Glomerular visceral epithelial cell (primary cell): ENCODE results near the gene DAPK2.
"Not testable (repeated sequence)": the region's sequence is repeated elsewhere in the genome, so short reads cannot be mapped to it uniquely, and the experiment has no call there.

ENCODE experiments used
- DNase-seq: peaks from one replicate; pipeline ENCODE4 v3.0.0-alpha.2; 2016; ENCODE audit errors: extremely low spot score

Gene DAPK2

DNA sequence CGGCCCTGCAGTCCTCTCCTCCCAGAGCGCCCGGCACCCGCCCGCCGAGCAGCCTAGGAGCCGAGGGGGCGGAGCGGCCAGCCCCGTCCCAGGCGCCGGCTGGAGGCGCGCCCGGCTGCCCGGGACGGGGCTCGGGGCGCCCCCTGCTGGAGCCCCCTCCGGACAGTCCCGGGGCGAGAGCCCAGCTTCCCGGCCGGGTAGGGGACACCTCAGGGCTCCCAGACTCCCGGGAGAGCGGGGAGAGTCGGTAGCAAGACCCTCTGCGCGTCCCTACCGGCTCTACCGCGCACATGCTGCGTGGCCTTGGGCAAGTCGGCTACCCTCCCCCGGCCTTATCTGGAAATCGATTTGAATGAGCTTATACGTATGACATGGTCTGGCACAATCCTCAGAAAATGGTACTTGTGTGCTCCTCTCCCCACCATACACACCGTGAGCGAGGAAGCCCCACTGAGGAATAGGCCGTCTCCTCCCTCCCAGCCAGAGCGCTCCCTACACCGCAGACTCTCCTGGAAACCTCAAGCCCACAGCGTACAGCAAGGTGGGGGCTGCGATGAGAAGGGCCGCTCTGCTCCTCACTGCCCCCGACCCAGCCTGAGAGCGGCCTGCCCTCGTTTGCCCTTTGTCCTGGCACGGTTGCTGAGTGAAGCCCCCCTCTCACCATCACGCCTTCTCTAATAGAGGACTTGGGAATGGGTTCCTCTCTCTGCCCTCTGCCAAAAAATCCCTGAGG is at the start of gene DAPK2:
Gene DAPK2 (minus strand): TSS at position 65 of the 733 bp plus-strand sequence. CDS start 6,224 bp downstream, outside the sequence.
- peak; percentile 76 for DNase-seq

GRCh38 chr15:64095431-64095794 is 49.1 kb upstream of the DAPK2 start:
- DNase-seq: no peak

DNA sequence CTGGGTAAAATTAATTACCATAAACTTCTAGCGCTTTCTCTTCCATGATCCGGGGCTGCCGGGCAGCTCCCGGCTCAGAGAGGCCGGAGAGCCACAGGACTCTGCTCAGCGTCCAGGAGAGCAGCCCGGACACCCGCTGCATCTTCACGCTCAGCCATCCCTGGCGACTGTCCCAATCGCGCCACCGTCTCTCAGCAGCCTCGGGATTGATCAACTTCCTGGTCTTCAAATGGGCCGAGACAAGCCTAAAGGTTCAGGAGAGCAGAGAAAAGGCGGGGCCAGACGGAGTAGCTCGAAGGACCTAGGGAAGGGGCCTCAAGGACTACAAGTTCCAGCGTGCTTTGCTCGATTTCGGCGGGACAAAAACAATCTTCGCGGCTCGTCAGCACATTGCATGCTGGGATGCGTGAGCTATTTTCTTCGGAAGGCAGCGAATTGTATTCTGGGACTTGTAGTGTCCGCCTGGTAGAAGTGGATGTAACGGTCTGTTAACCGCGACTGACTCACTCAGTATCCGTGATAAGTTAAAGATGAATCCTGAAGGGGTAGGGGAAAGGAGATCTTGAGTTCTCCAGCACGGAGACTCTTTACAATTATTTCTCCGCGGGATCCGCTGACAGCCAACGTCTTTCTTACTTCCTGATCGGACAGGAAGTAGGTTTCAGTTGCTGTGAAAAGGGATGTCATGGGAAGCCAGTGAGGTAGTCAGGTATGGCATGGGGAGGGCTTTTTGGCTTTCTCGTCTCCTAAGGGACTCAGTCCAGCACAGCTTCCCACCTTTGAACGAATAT is 47.5 kb upstream of the DAPK2 start, which contains the start of gene CIAO2A:
Gene CIAO2A (minus strand): TSS at position 212 of the 791 bp plus-strand sequence. CDS start 70 bp downstream, at position 142.
- DNase-seq: peak; percentile 99

- peak; percentile 53 for DNase-seq
These were observed 46.8 kb upstream of the DAPK2 start for GRCh38 chr15:64092864-64093626.

DNA sequence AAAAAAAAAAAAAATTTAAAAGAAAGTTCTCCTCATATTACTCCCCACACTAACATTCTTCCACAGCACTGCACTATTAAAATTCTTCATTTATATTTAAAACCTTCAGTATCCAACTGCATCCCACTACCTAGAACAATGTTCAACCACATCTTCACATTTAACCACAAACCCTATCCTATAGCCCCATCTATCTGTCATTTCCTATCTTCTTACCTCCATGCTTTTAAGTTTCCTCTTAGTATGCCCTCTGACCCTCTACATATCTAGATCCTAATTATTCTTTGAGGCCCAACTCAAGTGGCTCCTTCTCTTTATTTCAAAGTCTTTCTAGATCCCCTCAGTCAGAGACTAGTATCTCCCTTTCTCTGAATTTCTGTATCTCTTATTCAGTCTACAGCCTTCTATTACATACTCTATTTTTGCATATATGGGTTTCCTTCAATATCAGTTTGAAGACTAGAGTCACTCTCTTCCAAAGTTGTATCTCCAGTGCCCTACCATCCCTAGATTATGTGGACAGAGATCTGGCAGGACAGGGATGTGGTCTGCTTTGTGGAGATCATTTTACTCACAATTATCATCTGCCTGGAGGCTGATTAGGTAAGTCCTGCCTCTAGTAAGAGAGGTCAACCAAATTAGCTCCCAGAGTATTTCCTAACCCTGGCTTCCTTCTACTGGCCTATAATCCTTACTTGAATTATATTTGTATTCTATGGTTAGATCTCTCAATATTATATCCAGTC is 46.0 kb upstream of the DAPK2 start:
- no peak for DNase-seq

DNA sequence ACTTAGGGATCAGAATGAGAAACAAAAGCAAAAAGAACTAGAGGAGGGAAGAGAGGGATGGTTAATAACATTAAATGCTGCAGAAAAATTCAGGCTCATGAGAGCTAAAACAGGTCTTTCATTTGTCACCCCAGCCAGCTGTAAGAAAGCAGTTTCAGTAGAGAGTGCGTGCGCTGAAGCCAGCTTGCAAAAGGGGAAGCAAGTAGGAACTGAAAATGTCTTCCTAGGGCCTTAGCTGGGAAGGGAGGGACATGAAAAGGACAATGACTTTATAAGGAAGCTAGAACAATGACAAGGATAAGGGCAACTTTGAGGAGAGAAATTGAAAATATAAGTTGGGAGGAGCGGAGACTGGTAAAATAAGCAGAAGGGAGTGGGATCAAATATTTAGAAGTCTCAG is 44.2 kb upstream of the DAPK2 start:
- no peak for DNase-seq

- DNase-seq: no peak
These were observed 43.4 kb upstream of the DAPK2 start for GRCh38 chr15:64089543-64090280.

GRCh38 chr15:64082757-64083156 is 36.5 kb upstream of the DAPK2 start:
- DNase-seq: no peak

- DNase-seq: not testable (repeated sequence)
These were observed 27.2 kb upstream of the DAPK2 start for GRCh38 chr15:64073496-64073895.

GRCh38 chr15:64072812-64073211 is 26.5 kb upstream of the DAPK2 start:
- DNase-seq: no peak

DNA sequence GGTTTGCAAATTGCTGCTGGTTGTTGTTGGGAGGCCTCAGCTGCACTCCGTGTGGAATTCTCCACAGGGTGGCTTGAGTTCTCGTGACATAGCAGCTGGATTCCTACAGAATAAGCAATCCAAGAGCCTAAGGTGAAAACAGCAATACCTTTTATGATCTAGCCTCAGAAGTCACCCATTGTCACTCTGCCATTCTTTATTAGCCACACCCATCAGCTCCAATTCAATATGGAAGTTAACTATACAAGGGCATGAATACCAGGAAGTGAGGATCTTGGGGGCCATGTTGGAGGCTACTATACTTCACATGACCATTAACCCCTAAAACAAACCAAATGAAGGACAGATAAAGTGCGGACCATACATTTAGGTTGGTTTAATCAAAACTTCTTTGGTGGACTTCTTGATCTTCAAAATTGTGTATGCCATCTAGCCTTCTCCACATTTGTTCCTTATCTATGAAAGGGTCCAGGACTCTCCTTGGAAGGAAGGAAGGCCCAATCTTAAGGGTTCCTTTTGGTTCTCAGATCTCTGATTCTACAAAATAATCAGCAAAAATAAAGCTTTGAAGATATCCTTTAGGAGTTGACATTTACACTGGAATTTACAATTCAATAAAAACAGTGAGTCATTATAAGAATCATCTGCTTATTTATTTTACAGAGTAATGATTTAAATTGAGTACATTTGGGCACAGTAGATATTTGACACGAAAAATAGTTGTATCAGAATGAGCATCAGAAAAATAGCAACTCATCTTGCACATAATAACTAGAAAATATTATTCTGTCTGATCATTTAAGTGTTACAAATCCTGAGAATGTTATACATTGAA is 25.9 kb upstream of the DAPK2 start:
- DNase-seq: no peak

GRCh38 chr15:64070965-64071851 is 24.9 kb upstream of the DAPK2 start:
- peak; percentile 77 for DNase-seq

GRCh38 chr15:64070106-64070505 is 23.8 kb upstream of the DAPK2 start:
- no peak for DNase-seq

DNA sequence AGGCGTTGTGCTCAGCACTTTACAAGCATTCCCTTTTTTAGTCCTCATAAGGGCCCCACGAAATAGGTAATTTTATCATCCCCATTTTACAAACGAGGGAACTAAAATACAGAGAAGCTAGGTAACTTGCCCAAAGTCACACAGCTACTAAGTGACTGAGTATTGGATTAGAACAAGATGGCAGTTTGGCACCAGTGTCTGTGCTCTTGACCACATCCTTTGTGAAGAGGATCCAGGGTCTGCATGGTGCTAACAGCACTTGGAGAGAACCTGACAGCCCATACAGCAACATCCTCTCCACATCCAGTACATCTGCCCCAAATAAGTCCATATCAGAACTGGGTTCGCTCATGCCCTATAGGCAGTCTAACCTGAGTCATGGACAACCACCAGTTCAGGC is 21.8 kb upstream of the DAPK2 start:
- no peak for DNase-seq

DNA sequence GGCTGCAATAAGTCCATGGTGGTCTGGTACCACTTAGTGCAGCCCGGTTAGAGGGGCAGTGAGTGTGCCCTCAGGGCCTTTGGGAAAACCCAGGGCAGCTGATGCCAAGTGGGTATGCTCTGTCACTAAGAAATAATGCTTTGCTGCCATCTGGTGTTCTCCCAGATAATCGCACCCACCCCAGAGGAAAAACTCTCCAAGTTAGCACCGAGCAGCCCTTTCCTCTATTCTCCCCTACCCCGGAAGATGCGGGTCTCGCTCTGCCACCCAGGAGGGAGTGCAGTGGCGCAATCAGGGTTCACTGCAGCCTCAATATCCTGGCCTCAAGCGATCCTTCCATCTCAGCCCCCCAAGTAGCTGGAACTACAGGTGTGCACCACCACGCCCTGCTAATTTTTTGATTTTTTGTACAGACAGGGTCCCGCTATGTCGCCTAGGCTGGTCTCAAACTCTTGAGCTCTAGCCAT is 21.3 kb upstream of the DAPK2 start:
- peak; percentile 70 for DNase-seq

DNA sequence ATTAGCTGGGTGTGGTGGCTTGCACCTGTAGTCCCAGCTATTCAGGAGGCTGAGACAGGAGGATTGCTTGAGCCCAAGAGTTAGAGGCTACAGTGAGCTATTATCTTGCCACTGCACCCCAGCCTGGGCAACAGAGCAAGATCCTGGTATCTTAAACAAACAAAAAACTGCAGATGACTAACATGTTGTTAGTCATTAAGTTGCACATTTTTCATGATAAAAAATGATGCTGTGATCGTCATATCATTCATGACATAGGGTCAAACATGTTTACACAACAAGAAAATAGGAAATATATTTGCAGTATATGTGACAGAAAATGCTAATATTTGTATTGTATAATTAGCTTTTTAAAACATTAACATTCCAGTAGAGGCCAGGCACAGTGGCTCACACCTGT is 20.2 kb upstream of the DAPK2 start:
- no peak for DNase-seq

- no peak for DNase-seq
These were observed 14.4 kb upstream of the DAPK2 start for GRCh38 chr15:64060716-64061115.

- not testable (repeated sequence) for DNase-seq
These were observed 12.8 kb upstream of the DAPK2 start for GRCh38 chr15:64059104-64059503.

DNA sequence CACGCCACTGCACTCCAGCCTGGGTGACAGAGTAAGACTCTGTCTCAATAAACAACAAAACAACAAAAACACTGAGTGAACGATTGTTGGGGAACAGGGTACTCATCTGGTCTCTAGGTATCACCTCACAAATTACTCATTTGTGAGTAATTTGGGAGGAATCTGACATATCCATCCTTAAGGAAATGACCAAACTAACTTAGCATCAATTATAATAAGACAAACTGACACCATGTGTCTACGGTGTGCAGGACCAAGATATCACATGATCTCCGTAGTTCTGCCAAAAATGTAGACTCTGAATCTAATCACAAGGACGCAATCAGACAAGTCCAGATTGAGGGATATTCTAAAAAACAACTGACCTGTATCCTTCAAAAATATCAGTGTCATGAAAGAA is 12.0 kb upstream of the DAPK2 start:
- DNase-seq: no peak
